A172 (cell line): Measurements from ENCODE around the gene PDZD2. TPM values are rescaled to one million over a fixed set of nuclear protein-coding genes. Genes with fewer than 3 reads are reported as not detected.
"Not testable (repeated sequence)": the region's sequence is repeated elsewhere in the genome, so short reads cannot be mapped to it uniquely, and the experiment has no call there.

Experiments used
- DNase-seq: peaks from one replicate; pipeline ENCODE4 v3.0.0-alpha.2; 2015; ENCODE audit warnings: low spot score
- total RNA-seq: library from RNA; depleted of rRNA; stranded (reverse); fragments of >200 nt; shearing (Covaris generic); gene quantifications from 2 replicates; pipeline ENCODE4 v1.2.3, GENCODE V29; 2014; rRNA removed

PDZD2 gene
- total RNA-seq = 0.14 and 0.16 TPM in 2 replicates

DNA sequence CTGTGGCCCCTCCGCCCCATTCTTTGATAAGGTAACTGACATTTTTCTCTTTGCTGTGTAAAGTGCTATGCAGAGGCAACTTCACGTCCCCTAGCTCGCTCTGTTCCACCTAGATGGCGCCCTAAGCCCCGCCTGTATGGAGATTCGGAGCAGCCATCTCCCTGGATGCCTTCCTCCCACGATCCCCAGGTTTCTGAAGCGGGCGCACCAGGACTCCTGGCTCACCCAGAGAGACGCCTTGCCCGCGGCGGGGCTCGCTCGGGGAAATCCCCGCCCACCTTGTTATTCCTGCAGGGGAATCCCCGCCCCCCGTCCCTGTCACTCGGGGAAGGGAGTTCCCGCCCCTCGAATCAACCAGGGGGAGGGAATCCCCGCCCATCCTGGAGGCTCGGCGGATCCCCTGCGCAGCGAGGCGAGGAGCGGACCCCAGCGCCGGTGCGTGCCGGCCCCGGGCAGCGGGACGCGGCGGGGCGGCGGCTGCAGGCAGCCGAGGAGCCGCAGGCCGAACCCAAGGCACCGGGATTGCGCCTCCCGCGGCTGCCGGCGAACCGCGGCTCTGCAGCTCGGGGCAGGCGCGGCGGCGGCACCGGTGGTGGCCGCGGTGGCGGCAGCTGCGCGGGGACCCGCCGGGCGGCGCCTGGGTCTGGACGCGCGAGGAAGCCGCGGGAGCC is at the start of gene PDZD2:
TSS of gene PDZD2 (plus strand) at position 384 of the 671 bp plus-strand sequence.
- peak; percentile 44 for DNase-seq

DNA sequence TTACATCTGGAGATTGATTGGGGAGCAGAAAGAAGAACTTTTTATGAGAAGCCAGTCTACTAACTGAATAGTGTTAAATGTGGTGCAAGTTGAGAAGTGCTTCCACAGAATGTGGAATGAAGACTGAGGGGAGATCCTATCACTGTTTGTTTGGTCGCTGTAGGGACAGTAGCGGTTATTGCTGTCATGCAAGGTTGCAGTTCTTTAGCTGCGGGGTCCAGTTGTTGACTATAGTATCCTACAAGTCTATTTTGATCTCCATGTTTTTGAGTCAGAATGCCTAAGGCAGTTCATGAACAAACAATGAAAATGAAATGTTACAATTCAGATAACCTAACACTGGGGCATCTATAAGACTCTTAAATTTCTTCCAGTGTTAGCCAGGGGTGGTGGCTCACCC is 45.3 kb upstream of the PDZD2 start:
- no peak for DNase-seq

DNA sequence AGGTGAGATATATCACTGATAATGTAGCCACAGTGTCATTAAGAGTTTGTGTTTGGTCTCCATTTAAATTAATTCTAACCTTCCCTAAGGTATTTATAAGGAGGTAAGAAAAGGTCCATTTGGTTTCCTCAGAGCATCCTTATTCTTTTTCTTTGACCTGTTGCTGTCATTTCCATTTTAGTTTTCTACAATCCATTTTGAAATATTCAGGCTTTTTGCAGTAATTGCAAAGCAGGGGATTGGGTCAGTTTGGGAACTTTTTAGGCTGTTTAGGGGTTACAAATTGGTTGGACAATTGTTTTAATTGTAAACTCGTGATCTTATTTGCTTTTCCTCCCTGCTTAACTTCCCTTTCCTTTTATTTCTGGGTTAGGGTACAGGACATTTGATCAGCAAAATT is 42.6 kb upstream of the PDZD2 start:
- no peak for DNase-seq

DNA sequence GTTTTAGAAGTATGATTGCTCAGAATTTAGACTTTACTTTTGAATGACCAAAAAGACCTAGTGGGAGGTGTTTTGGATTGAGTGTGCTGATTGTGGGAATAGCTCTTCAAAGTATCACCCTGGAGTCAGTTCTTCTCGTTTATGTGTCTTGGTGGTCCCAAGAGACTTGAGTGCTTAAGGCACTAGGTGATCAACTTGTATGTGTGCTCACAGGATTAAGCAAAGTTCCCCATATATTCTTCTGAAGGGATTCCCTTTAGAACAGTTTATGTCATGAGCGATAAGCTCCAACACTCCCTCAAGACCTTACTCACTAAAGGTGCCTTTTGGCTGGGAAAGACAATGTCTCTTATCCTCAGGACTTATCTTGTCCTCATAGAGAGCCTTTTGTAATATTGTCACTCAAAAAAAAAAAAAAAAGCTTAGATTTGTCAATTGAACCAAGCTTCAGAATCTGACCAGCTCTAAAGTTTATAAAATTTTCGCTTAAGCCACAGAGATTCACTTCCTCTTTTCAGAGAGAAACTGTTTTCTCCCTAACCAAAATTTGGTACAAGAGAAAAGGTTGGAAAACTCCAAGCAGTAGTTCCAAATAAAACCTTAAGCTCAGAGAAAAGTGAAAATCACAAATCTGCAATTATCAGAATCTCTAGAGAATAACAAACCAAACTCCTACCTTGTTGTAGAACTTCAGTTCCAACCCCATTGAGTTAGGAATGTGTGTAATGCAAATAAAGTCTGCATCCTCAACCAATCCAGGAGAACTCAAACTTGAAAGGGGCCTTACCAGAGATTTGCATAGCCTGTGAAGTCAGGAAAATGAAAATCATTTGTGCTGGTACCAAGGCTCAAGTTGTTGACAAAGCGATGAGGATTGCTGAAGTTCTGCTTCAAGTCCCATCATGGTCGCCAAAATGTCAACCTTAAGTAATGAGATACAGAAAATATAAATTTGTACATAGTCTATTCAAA is 40.0 kb upstream of the PDZD2 start:
- no peak for DNase-seq

DNA sequence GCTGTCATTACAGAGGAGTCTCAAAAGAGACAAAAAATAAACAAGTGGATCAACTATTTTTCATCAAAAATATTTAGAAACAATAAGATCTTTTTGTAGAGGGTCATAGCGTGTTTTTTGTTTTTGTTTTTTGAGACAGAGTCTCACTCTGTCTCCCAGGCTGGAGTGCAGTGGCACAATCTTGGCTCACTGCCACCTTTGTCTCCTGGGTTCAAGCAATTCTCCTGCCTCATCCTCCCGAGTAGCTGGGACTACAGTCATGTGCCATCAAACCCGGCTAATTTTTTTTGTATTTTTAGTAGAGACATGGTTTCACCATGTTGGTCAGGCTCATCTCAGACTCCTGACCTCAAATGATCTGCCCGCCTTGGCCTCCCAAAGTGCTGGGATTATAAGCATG is 36.6 kb upstream of the PDZD2 start:
- DNase-seq = not testable (repeated sequence)

DNA sequence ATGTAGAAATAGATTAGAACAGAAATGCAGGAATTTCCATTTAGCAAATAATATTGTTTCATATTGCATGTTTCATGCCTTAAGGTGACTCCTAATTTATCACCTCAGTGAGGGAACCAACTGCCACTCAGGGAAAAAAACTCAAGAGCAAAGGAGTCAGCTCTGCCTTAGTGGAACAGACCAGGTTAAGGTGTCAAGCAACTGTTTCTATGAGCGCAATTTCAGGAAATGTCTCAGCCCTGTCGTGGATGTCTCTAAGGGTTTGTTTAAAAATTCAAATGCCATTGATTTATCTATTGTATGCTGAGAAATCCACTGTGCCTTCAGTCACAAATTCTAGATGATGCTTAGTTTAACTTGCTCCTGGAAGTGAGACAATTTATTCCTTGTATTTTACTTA is 34.7 kb upstream of the PDZD2 start:
- DNase-seq = no peak

DNA sequence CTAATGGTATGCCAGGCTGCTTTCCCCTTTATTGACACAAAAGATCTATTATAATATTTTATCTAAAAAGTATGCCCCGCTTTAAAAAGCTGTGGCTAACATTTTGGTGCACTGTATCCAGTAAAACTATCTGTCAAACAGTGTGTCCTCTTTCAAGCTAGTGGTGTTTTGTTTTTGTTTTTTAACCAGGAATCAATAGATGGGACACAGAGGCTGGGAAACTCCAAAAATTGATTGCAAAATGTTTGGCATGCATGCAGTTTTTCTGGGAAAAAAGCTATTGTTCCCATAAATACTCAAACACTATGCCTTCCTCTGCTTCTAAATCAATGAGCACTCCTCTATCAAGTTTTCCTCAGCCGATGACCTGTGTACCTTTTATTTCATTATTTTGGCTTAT is 34.3 kb upstream of the PDZD2 start:
- no peak for DNase-seq

DNA sequence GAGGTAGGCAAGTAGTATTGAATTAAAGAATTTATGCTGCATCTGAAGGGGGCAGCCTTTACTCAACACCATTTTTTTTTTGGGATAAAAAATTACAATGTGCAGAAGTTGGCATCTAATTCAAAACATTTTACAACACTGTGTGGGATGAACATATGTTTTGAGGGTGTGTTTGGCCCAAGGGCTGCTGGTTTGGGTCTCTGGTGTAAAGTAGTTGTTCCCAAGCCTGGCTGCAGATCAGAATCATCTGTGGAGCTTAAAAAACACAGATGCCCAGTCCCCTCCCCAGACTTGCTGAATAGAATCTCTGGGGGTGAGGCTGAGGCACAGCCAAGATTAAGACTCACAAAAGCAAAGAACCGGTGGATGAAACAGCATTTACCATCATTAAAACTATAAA is 33.0 kb upstream of the PDZD2 start:
- DNase-seq = no peak

DNA sequence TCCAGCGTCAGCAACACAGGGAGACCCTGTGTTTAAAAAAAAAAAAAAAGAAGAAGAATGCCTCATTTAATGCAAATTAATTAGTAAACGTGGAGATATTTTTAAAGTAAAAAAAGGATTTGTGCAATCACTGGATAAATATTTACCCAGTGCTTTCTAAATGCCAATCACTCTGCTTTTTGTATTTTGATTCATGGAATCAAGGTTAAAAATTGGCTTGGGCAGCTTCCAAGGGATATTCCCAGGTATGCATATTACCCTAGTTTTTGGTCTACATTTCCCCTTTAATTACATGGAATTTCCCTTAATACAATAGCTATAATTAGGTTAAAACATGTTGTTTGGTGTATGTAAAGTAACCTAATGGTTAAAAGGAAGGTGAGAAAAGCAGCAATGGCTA is 31.4 kb upstream of the PDZD2 start:
- DNase-seq = no peak

DNA sequence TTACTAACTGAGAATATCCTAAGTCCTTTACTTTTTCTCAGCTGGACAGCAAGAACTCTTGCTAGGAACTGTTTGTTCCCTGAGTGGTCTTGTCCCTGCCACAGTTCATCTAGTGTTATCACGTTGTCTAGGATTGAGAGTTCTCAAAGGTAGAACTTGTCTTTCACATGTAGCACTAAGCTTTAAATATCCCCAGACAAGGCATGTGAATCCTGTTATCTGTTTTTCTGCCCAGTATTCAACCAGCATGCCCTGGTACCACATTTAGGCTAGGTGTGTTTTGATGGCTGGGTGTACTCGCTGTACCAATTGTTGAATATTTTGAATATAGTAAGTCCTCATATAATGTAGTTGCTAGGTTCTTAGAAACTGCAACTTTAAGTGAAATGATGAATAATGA is 27.9 kb upstream of the PDZD2 start:
- no peak for DNase-seq

DNA sequence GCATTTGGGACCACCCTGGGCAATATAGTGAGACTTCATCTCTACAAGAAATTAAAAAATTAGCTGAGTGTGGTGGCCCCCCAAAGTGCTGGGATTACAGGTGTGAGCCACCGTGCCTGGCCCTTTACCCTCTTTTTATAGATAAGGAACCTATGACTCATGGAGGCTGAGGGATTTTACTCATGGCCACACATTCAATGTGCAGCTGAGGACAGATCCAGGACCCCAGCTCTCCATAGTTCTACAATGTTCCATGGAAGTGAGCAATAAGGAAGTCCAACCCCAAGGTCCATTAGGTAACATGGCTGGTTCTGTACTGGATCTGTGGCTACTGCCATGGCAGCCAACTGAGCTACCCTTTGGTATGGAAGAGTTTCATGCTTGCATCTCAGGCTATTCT is 25.3 kb upstream of the PDZD2 start:
- no peak for DNase-seq

DNA sequence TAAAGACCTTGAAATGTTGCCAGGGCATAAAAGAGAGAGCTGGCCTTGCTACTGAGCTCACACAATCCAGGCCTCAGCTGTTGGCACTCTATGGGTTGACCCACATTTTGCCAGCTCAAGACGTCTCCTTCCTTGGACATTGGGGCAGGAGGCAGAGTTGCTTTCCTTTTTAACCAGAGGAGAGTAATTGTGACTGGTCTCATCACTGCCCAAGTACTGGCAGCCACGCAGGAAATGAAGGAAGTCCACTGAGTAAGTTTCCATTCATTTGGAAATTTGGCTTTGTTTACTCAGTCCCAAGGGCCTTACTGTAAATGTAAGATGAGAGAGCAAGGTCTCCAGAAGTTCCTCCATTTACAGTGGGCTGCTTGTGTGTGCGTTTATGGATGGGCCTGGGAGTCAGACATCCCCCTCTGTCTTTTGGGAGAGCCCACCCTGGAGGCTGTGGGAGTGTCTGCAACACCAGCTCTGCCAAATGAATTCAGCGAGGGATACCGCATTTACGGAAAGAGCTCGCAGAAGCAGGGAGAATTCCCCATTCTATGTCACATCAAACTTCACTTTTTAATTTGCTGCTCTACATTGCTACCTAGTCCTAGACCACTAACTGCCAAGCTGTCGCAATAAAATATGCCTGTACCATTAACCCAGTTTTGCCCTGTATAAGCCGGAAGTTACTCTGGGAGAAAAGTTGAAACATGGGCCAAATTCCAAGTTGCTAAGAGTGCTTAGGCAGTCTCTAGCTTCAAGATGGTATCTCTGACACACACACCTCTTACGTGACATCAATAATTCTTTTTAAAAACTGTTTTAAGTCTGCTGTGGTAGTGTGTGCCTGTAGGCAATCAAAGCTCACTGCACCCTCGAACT is 24.5 kb upstream of the PDZD2 start:
- DNase-seq = peak; percentile 36

DNA sequence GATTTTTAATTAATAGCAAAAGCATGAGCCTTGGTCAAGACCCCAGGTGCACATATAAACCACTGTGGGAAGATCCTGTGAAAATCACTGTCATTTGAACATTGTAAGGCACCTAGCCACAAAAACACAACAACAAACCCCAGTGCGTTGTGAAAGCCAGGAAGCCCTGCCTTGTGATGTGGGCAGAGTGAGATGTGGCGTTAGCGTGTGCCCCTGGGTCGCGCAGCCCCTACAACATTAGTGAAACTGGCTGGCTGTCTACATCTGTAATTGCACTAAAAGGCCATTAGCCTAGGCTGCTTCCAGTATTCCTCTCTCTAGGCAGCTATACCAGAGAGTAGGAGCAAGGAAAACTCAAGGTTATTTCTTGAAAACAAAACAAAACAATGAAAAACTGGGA is 21.1 kb upstream of the PDZD2 start:
- no peak for DNase-seq

DNA sequence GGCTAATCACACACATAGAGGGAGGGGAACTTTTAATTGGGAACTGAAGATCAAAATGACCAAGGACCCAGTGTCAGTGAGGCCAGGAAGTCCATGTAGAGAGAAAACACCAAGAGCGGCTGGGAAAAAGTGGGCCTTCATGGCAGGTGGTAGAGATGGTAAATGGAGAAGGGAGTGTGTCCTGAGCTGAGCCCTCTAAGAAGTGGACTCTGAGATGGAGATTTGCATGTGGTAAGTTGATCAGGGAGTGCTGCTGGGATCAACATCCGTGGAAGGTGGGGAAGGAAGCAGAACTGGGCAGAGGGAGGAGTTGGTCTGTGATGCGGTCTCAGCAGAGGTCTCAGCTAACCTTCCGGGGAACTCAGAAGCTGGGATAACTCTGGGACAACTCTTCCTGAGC is 18.9 kb upstream of the PDZD2 start:
- DNase-seq = no peak

DNA sequence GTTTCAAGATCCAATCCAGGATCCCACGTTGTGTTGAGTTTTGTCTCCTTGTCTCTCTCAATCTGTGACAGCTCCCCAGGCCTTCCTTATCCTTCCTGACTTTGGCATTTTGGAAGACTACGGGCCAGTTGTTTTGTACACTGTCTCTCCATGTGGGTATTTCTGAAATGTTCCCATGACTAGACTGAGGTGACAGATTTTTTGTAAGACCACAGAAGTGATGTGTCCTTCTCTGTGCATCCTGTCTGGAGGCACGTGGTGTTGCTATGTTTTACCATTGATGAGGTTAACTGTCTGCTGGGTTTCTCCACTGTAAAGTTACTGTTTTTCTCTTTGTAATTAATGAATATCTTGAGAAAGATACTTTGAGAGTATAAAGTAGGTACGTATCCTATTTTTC is 15.7 kb upstream of the PDZD2 start:
- no peak for DNase-seq

DNA sequence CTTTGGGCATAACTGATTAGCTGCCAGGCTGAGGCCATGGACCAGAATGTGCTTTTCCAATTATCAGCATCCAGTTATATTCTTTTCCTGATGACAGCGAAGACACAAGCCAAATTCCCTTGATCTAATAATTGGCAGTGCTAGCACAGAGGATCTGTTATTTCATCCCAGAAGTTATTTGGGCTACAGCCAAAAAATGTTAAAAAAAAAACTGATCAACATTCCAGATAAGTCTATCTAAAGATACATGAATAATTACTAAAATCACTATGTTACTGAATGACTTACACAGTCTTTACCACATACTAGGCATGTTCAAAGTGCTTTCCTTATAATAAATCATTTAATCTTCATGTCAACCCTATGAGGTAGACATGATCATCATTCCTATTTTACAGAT is 13.5 kb upstream of the PDZD2 start:
- no peak for DNase-seq

DNA sequence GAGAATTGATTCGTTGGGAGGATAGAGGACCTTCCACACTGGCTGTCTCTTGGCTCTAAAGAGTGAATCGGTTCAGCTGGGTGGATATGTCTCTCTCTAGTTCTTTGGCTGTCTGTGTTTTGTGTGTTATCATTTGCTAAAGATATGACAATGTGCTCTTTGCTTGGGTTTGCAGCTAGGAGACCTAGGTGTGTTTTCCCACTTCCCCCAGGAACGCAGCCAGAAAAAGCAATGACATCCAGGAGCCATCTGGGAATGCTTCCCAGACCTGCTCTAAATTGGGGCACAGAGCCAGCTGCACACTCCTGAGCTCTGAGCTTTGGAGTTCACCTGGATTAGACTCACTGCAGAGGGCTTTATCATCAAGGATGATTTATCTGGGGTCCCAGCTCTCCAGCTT is 12.8 kb upstream of the PDZD2 start:
- DNase-seq = no peak

DNA sequence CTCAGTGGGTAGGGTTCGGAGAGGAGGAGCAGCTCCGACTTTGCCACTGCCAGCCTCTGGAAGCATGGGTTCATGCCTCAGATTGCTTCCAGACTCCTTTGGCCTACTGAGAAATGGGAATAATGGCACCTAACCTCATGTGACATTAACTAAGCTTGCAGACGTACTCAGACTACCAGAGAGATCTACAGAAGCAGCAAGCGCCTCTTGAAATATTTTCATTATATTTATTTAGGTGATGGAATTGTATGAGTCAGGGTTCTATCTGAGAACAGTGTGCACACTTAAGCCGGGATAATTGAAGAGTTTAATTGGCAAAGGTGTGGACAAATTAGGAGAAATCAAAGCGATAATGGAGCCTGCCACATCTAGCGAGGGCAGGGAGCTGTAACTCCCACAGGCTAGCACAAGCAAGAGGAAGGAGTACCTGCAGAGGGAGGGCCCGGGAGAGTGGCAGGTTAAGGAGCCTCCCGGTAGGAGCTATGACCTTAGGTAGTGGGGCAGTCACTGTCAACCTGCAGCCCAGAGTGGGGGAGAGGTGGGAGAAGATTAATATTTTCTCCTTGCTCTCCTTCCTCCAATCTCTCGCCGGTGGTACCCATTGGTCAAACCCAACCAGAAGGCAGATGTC is 12.2 kb upstream of the PDZD2 start:
- no peak for DNase-seq

DNA sequence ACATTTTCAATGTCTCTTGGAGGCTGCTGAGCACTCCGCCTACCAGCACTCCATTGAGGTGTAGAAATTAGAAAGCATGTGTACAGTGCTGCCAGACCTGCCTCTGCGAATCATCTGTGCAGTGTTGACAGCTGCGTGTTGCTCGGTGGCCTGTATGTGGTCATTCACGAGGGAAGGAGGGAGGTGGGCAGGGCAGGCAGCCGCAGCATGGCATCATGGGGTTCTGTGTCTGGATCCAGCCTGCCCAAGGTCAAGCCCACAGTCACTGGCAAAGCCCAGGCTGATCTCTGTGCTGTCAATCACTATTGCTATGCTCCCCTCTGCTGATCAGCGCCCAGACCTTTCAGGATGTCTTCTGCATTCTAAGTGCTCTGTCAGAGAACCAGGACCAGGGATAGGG is 8.0 kb upstream of the PDZD2 start:
- DNase-seq = no peak

DNA sequence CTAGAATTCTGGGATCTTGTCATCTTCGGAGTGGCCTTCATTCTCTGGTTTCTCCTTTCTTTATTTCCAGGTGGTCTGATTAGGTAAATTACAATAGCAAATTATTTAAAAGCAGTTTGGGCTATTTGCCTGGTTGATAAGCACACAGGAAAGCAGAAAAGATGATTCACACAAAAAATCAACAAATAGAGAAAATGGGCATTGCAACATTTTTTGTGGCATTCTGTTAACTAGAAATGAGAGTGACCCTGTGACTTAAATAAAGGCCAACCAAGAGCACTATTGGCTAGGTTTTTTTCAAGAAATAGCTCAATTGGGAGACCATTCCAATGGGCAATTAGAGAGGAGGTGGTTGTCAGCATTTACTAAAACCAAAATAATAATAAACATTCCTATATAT is 6.5 kb upstream of the PDZD2 start:
- no peak for DNase-seq

DNA sequence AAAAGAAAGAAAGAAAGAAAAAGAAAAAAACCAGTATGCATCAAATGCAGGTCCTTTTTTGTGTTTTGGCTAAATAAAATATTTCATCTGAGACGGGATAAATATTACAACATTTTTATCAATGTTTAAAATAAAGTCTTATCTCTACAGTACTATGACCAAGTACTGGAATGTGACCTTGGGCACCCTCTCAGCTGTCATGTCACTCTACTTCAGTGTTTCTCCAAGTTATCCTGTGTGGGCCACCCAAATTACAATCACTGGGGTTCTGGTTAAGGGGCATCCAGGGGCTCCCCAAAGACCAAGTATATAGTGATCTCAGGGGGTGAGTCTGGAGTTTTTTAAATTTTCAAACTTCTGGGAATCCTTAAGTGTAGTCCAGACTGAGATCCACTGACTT is 3.5 kb upstream of the PDZD2 start:
- DNase-seq = no peak

DNA sequence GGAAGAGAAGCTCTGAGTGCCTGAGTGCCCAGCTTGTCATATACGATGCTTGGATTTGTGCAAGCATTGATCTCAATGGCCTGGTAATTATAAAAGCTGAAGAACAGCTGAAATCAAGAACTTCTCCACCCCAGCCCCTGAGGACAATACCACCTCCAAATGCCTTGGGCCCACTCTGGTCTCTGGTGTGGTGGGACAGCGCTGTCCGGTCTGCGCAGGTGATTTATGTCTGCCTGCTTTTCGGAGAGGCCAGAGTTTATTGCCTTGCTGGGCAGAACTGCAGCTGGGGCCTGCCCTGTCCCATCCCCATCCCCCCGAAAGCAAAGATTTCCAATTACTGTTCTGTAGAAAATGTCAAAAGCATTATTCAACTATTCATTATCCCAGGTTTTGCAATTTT is 1.1 kb upstream of the PDZD2 start:
- DNase-seq = no peak
